Measurements from ENCODE around the gene KCNQ1.

DNA sequence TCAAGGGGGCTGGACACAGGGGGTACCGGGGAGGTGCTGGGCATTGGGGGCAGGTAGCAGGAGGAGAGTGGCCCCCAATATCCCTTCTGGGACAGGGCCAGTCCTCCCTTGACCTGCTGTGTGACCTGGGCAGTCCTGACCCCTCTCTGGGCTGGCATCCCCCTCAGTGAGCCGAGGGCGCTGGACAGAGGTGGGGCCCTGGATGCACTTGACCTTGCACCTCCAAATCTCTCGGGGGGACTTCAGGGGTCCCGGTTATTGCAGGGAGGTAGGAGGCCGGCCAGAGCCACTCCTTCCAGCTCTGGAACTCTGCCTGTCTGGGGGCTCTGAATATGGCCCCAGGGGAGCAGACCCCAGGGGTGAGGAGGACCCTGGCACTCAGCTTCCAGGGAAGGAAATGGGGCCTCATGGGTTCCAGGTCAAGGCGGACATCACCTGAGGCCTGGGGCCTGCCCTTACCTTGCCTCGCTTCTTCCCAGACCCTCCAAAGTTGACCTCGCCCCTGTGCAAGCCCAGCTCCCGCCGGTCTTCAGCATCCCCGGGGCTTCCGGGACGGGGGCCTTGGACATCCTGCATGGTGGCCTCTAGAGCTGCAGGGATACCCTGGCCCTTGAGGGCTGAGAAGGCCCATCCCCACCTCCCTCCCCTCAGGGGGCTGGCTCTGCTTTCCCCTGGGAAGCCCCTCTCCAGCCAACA is 22.2 kb upstream of the KCNQ1 start:
- TF ChIP-seq, protein P1, sequence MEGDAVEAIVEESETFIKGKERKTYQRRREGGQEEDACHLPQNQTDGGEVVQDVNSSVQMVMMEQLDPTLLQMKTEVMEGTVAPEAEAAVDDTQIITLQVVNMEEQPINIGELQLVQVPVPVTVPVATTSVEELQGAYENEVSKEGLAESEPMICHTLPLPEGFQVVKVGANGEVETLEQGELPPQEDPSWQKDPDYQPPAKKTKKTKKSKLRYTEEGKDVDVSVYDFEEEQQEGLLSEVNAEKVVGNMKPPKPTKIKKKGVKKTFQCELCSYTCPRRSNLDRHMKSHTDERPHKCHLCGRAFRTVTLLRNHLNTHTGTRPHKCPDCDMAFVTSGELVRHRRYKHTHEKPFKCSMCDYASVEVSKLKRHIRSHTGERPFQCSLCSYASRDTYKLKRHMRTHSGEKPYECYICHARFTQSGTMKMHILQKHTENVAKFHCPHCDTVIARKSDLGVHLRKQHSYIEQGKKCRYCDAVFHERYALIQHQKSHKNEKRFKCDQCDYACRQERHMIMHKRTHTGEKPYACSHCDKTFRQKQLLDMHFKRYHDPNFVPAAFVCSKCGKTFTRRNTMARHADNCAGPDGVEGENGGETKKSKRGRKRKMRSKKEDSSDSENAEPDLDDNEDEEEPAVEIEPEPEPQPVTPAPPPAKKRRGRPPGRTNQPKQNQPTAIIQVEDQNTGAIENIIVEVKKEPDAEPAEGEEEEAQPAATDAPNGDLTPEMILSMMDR (optimal IDR thresholded peaks at IDR 0.05 in 1 of 3, IDR thresholded peaks at IDR 0.05 in 1 of 3, conservative IDR thresholded peaks at IDR 0.05 in 1 of 3; ENCODE audit: extremely low read depth in 1 of 3, insufficient read depth in 2 of 3, low read length in 3 of 3), result no peak
- TF ChIP-seq EZH2 (IDR thresholded peaks at IDR 0.05; ENCODE audit: low read length), result no peak

Measured in keratinocyte (primary cell).